CD8-positive, alpha-beta memory T cell (primary cell): ENCODE measurements around the gene SCAMP2. TPM values are rescaled to one million over a fixed set of nuclear protein-coding genes. Genes with fewer than 3 reads are reported as not detected.

Source experiments
- CTCF ChIA-PET: fragments of 350-600 bp; sonication (Branson Sonifier 250); formaldehyde crosslinking; loops from one replicate; lab custom pipeline; 2021; ENCODE audit warnings: antibody characterized with exemption; lab: Charles Lee
- POLR2A ChIA-PET: fragments of 350-600 bp; sonication (Branson Sonifier 250); formaldehyde crosslinking; loops from one replicate; lab custom pipeline; 2021; ENCODE audit warnings: antibody characterized with exemption; lab: Charles Lee
- DNase-seq, 5 donors: peaks; one replicate each; pipeline versions ENCODE4 v3.0.0 to v3.0.0-alpha.2; 2020 to 2022; ENCODE audit warnings: mixed read lengths in 1 of 5
- H3K27ac ChIP-seq: one replicate; pipeline ENCODE4 v1.7.0; 2013; ENCODE audit warnings: low read depth, mild to moderate bottlenecking, low read length, moderate library complexity
- H3K27me3 ChIP-seq: 2 replicates; pipeline ENCODE4 v1.7.0; 2013; ENCODE audit warnings: low read length, mild to moderate bottlenecking; ENCODE audit not compliant: insufficient read depth, poor library complexity, severe bottlenecking
- H3K36me3 ChIP-seq: 2 replicates; pipeline ENCODE4 v1.7.0; 2013; ENCODE audit warnings: mild to moderate bottlenecking, low read length, moderate library complexity; ENCODE audit not compliant: insufficient read depth
- H3K4me1 ChIP-seq: 2 replicates; pipeline ENCODE4 v1.7.0; 2013; ENCODE audit warnings: mild to moderate bottlenecking, low read length, moderate library complexity; ENCODE audit not compliant: insufficient read depth
- H3K4me3 ChIP-seq: 2 replicates; pipeline ENCODE4 v1.7.0; 2013; ENCODE audit warnings: mild to moderate bottlenecking, low read length
- H3K9me3 ChIP-seq: 2 replicates; pipeline ENCODE4 v1.7.0; 2013; ENCODE audit warnings: mild to moderate bottlenecking, low read length
- H3K27ac Mint-ChIP-seq, 8 donors: one replicate each; pipeline ENCODE4 v1.8.0; 2020 to 2021; ENCODE audit warnings: mixed read lengths in 8 of 8, mild to moderate bottlenecking in 6 of 8, inconsistent platforms in 3 of 8, moderate library complexity in 3 of 8
- H3K27me3 Mint-ChIP-seq, 2 donors: one replicate each; pipeline ENCODE4 v1.8.0; 2020 to 2021; ENCODE audit warnings: mixed read lengths in 2 of 2, mild to moderate bottlenecking in 1 of 2, moderate library complexity in 1 of 2
- H3K36me3 Mint-ChIP-seq, 3 donors: one replicate each; pipeline ENCODE4 v1.8.0; 2020 to 2021; ENCODE audit warnings: mixed read lengths in 3 of 3, inconsistent platforms in 1 of 3, mild to moderate bottlenecking in 1 of 3
- H3K4me1 Mint-ChIP-seq, 3 donors: one replicate each; pipeline ENCODE4 v1.8.0; 2020 to 2021; ENCODE audit warnings: mixed read lengths in 3 of 3, inconsistent platforms in 1 of 3, mild to moderate bottlenecking in 1 of 3
- H3K4me3 Mint-ChIP-seq, 7 donors: one replicate each; pipeline ENCODE4 v1.8.0; 2020 to 2021; ENCODE audit warnings: mixed read lengths in 7 of 7, mild to moderate bottlenecking in 6 of 7, moderate library complexity in 4 of 7, inconsistent platforms in 2 of 7
- H3K9me3 Mint-ChIP-seq, 5 donors: one replicate each; pipeline ENCODE4 v1.8.0; 2020 to 2022; ENCODE audit warnings: mixed read lengths in 5 of 5, mild to moderate bottlenecking in 3 of 5, moderate library complexity in 2 of 5, inconsistent platforms in 1 of 5
- polyA plus RNA-seq: library from polyadenylated mRNA; unstranded; fragments of 300-500 nt; fragmentation: Illumina TruSeq; gene quantifications from one replicate; pipeline ENCODE4 v1.2.3, GENCODE V29; 2021
- total RNA-seq, 2 experiments: library from RNA; stranded (reverse); gene quantifications; one replicate each; pipeline ENCODE4 v1.2.3, GENCODE V29; 2021

Gene SCAMP2
- total and polyA plus RNA-seq, 3 experiments from 2014 or later, result 82.8 to 154 (median 84.2) TPM

GRCh38 chr15:74869372-74869725 lies 3.8 kb downstream of the SCAMP2 start:
- CTCF ChIA-PET, result interaction anchor here (0.8 to 5.2 kb wide), 9 partner anchors 10 to 98 kb away, joined by 3 to 33 read pairs (median 6); partner anchors contain the start of gene FAM219B
- peaks cover 4 to 58% (median 8%) of the 10 kb centered on the region in 3 donors for H3K36me3 Mint-ChIP-seq

GRCh38 chr15:74868059-74868458 lies 5.1 kb downstream of the SCAMP2 start:
- no peak for DNase-seq
- H3K4me1 ChIP-seq, result peaks cover 80% of the 10 kb centered on the region
- no peak overlapping the region for H3K27ac ChIP-seq
- ChIA-PET POLR2A (interaction anchor here (0.6 kb wide), 1 partner anchor 152 kb away, joined by 3 read pairs; no protein-coding TSS in a partner anchor), CTCF (interaction anchor here (1.3 to 5.2 kb wide), 5 partner anchors 16 to 81 kb away, joined by 3 to 33 read pairs (median 4); no protein-coding TSS in a partner anchor)
- Mint-ChIP-seq H3K27ac (peak overlapping the region; percentile 80 to 97 (median 86)), H3K4me1 (peaks cover 76 to 89% (median 85%) of the 10 kb centered on the region in 3 donors), H3K9me3 (no peaks in the 10 kb centered on the region), H3K36me3 (peaks cover 4 to 61% (median 10%) of the 10 kb centered on the region in 3 donors), H3K27me3 (peaks cover 0 to 1% of the 10 kb centered on the region in 2 donors), H3K4me3 (peak overlapping the region; percentile 45 to 87 (median 71))
- H3K36me3 ChIP-seq, result no peaks in the 10 kb centered on the region
- no peaks in the 10 kb centered on the region for H3K9me3 ChIP-seq
- H3K4me3 ChIP-seq, result peak overlapping the region; percentile 9
- H3K27me3 ChIP-seq, result no peaks in the 10 kb centered on the region

More at GRCh38 chr15:74869372-74869725, 3.8 kb downstream of the SCAMP2 start:
- no peaks in the 10 kb centered on the region for H3K27me3 ChIP-seq
- H3K27ac ChIP-seq, result peak overlapping the region; percentile 45
- H3K27ac Mint-ChIP-seq, result peak overlapping the region; percentile 80 to 96 (median 90)
- H3K27me3 Mint-ChIP-seq, result peaks cover 0 to 1% of the 10 kb centered on the region in 2 donors
- H3K4me1 ChIP-seq, result peaks cover 76% of the 10 kb centered on the region
- peak overlapping the region; percentile 70 to 99 (median 94) for H3K4me3 Mint-ChIP-seq
- peaks cover 77 to 85% (median 85%) of the 10 kb centered on the region in 3 donors for H3K4me1 Mint-ChIP-seq
- H3K9me3 ChIP-seq, result no peaks in the 10 kb centered on the region
- no peaks in the 10 kb centered on the region for H3K9me3 Mint-ChIP-seq
- POLR2A ChIA-PET, result interaction anchor here (0.8 to 0.9 kb wide), 3 partner anchors 20 to 25 kb away, joined by 3 to 4 read pairs (median 3); partner anchors contain the start of gene MPI
- no peaks in the 10 kb centered on the region for H3K36me3 ChIP-seq
- peak overlapping the region; percentile 21 for H3K4me3 ChIP-seq
- no peak for DNase-seq

GRCh38 chr15:74867466-74868038 lies 5.6 kb downstream of the SCAMP2 start:
- CTCF ChIA-PET, result interaction anchor here (1.3 to 5.2 kb wide), 5 partner anchors 15 to 80 kb away, joined by 3 to 33 read pairs (median 4); no protein-coding TSS in a partner anchor
- peak overlapping the region; percentile 45 to 87 (median 71) for H3K4me3 Mint-ChIP-seq
- H3K9me3 Mint-ChIP-seq, result no peaks in the 10 kb centered on the region
- Histone ChIP-seq H3K9me3 (no peaks in the 10 kb centered on the region), H3K4me1 (peaks cover 80% of the 10 kb centered on the region), H3K36me3 (no peaks in the 10 kb centered on the region), H3K4me3 (peak overlapping the region; percentile 9), H3K27ac (no peak overlapping the region), H3K27me3 (no peaks in the 10 kb centered on the region)
- peaks cover 4 to 57% (median 10%) of the 10 kb centered on the region in 3 donors for H3K36me3 Mint-ChIP-seq
- peak overlapping the region; percentile 80 to 91 (median 82) for H3K27ac Mint-ChIP-seq
- no peak for DNase-seq
- peaks cover 0 to 1% of the 10 kb centered on the region in 2 donors for H3K27me3 Mint-ChIP-seq
- H3K4me1 Mint-ChIP-seq, result peaks cover 72 to 87% (median 80%) of the 10 kb centered on the region in 3 donors
- POLR2A ChIA-PET, result interaction anchor here (0.6 kb wide), 1 partner anchor 153 kb away, joined by 3 read pairs; no protein-coding TSS in a partner anchor

- no peaks in the 10 kb centered on the region for H3K27me3 ChIP-seq
- no peak overlapping the region for H3K4me3 ChIP-seq
- H3K9me3 ChIP-seq, result no peaks in the 10 kb centered on the region
- H3K36me3 Mint-ChIP-seq, result peaks cover 4 to 57% (median 10%) of the 10 kb centered on the region in 3 donors
- no peaks in the 10 kb centered on the region for H3K9me3 Mint-ChIP-seq
- ChIA-PET POLR2A (interaction anchor here (0.6 kb wide), 1 partner anchor 82 kb away, joined by 6 read pairs; no protein-coding TSS in a partner anchor), CTCF (no interaction called here)
- H3K27me3 Mint-ChIP-seq, result peaks cover 0 to 1% of the 10 kb centered on the region in 2 donors
- H3K36me3 ChIP-seq, result no peaks in the 10 kb centered on the region
- H3K4me3 Mint-ChIP-seq, result peak overlapping the region in 4 of 7 donors; percentile 25 to 74 (median 50)
- no peak overlapping the region for H3K27ac ChIP-seq
- no peak for DNase-seq
- H3K4me1 Mint-ChIP-seq, result peaks cover 68 to 81% (median 74%) of the 10 kb centered on the region in 3 donors
- H3K27ac Mint-ChIP-seq, result peak overlapping the region; percentile 42 to 94 (median 70)
- H3K4me1 ChIP-seq, result peaks cover 73% of the 10 kb centered on the region
Measured at GRCh38 chr15:74866090-74866489, 7.1 kb downstream of the SCAMP2 start.

GRCh38 chr15:74865316-74865715 lies 7.8 kb downstream of the SCAMP2 start:
- Mint-ChIP-seq H3K4me3 (peak overlapping the region in 3 of 7 donors; percentile 29 to 73 (median 61)), H3K9me3 (no peaks in the 10 kb centered on the region), H3K4me1 (peaks cover 60 to 74% (median 67%) of the 10 kb centered on the region in 3 donors), H3K27ac (peak overlapping the region; percentile 42 to 94 (median 81)), H3K27me3 (peaks cover 0 to 1% of the 10 kb centered on the region in 2 donors), H3K36me3 (peaks cover 4 to 52% (median 10%) of the 10 kb centered on the region in 3 donors)
- Histone ChIP-seq H3K36me3 (no peaks in the 10 kb centered on the region), H3K27ac (no peak overlapping the region), H3K9me3 (no peaks in the 10 kb centered on the region), H3K4me3 (no peak overlapping the region), H3K27me3 (no peaks in the 10 kb centered on the region), H3K4me1 (peaks cover 66% of the 10 kb centered on the region)
- CTCF ChIA-PET, result no interaction called here
- DNase-seq, result no peak
- POLR2A ChIA-PET, result interaction anchor here (0.6 kb wide), 1 partner anchor 81 kb away, joined by 6 read pairs; no protein-coding TSS in a partner anchor

GRCh38 chr15:74864296-74864695 lies 8.9 kb downstream of the SCAMP2 start:
- Mint-ChIP-seq H3K4me1 (peaks cover 54 to 70% (median 62%) of the 10 kb centered on the region in 3 donors), H3K9me3 (no peaks in the 10 kb centered on the region), H3K36me3 (peaks cover 4 to 45% (median 10%) of the 10 kb centered on the region in 3 donors), H3K27ac (peak overlapping the region; percentile 40 to 88 (median 73)), H3K4me3 (peak overlapping the region in 5 of 7 donors; percentile 7 to 55 (median 14)), H3K27me3 (peaks cover 0 to 1% of the 10 kb centered on the region in 2 donors)
- Histone ChIP-seq H3K9me3 (no peaks in the 10 kb centered on the region), H3K4me3 (no peak overlapping the region), H3K27me3 (no peaks in the 10 kb centered on the region), H3K36me3 (no peaks in the 10 kb centered on the region), H3K4me1 (peaks cover 65% of the 10 kb centered on the region), H3K27ac (no peak overlapping the region)
- CTCF ChIA-PET, result no interaction called here
- POLR2A ChIA-PET, result interaction anchor here (0.6 to 0.8 kb wide), 2 partner anchors 29 to 248 kb away, joined by 5 to 6 read pairs; no protein-coding TSS in a partner anchor
- DNase-seq, result no peak

GRCh38 chr15:74863239-74864056 lies 9.7 kb downstream of the SCAMP2 start:
- peaks cover 57 to 67% (median 61%) of the 10 kb centered on the region in 3 donors for H3K4me1 Mint-ChIP-seq
- no peaks in the 10 kb centered on the region for H3K9me3 Mint-ChIP-seq
- no peak overlapping the region for H3K4me3 ChIP-seq
- no peaks in the 10 kb centered on the region for H3K9me3 ChIP-seq
- ChIA-PET POLR2A (interaction anchor here (0.7 to 0.8 kb wide), 2 partner anchors 28 to 30 kb away, joined by 3 to 6 read pairs; no protein-coding TSS in a partner anchor), CTCF (no interaction called here)
- H3K36me3 ChIP-seq, result no peaks in the 10 kb centered on the region
- peaks cover 4 to 45% (median 10%) of the 10 kb centered on the region in 3 donors for H3K36me3 Mint-ChIP-seq
- H3K27ac ChIP-seq, result no peak overlapping the region
- H3K4me3 Mint-ChIP-seq, result peak overlapping the region in 3 of 7 donors; percentile 33 to 70 (median 42)
- peak overlapping the region; percentile 1 to 87 (median 74) for H3K27ac Mint-ChIP-seq
- H3K4me1 ChIP-seq, result peaks cover 62% of the 10 kb centered on the region
- no peaks in the 10 kb centered on the region for H3K27me3 ChIP-seq
- peaks cover 0 to 1% of the 10 kb centered on the region in 2 donors for H3K27me3 Mint-ChIP-seq
- DNase-seq, result no peak
